ENCODE data around the gene BTF3. TPM values are rescaled to one million over a fixed set of nuclear protein-coding genes. Genes with fewer than 3 reads are reported as not detected.

Gene BTF3
- total RNA-seq, 3 donors from 2014 or later (not counting 1 experiment from before 2014, with no cell fraction given), result 364 to 423 (median 391) TPM

DNA sequence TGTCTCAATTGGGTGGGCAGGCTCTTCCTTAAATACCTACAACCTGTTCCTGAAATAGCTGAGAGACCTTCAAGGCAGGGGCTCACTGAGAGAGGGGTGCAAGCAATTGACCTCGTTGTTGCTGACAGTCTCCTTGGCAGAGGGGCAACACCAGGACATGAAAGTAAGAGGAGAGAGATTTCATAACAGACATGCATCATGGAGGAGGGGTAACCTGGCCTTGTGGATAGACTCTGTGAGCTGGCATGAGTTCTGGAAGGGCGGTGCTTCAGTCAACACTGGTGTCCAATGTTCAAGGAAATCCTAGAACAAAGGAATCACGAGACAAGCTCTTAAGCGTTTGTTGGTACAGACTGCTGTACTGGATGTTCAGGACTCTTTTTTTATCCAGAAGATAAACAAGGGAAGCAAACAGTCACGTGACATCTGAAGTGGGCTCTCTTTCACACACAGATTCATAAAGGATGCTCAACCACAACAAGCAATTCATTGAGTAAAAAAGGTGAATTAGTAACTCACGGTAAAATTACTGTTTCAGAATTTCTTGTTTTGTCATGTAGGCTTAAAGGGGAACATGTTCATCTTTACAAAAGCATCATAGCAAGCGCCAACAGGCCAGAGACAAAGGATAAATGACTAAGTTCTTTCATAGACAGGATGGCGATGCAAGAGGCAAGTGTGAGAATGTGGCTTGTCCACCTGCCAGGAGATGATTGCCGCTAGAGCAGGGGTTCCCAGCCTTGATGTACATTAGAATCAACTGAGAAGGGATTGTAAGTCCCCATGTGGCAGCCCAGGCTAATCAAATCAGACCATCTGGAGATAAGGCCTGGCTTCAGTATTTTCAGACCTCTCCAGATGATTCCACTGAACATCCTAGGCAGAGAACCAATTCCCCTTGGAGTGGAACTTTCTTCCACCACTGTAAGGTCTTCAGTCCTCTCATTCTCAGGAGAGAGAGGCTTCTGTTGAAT is 46.5 kb downstream of the BTF3 start:
- Mint-ChIP-seq H3K27me3 (ENCODE audit: low read depth in 2 of 2) (peaks cover 27 to 35% of the 10 kb centered on the region in 2 donors), H3K36me3 (no peaks in the 10 kb centered on the region), H3K27ac (no peak overlapping the region), H3K9me3 (no peaks in the 10 kb centered on the region), H3K4me1 (no peaks in the 10 kb centered on the region), H3K4me3 (no peak overlapping the region)
- no peak overlapping the region for H3K4me3 ChIP-seq (ENCODE audit: low read length)
- no peak overlapping the region for H3K27ac ChIP-seq (ENCODE audit: low read length)
- no peaks in the 10 kb centered on the region for H3K4me1 ChIP-seq (ENCODE audit: control insufficient read depth, insufficient read depth, low read length)
- WGBS (ENCODE audit: insufficient coverage), result 83% methylated on average over 9 of the region's 9 CpGs
- no peaks in the 10 kb centered on the region for H3K9me3 ChIP-seq (ENCODE audit: control insufficient read depth, insufficient read depth, low read length)
- ATAC-seq, result no peak
- H3K36me3 ChIP-seq (ENCODE audit: control insufficient read depth, insufficient read depth, low read length), result no peaks in the 10 kb centered on the region
- no peaks in the 10 kb centered on the region for H3K27me3 ChIP-seq (ENCODE audit: control insufficient read depth, insufficient read depth, low read length)
- intact Hi-C loops (cut with micrococcal nuclease), result no loop called here
- no peak for DNase-seq
- TF ChIP-seq, protein P1, sequence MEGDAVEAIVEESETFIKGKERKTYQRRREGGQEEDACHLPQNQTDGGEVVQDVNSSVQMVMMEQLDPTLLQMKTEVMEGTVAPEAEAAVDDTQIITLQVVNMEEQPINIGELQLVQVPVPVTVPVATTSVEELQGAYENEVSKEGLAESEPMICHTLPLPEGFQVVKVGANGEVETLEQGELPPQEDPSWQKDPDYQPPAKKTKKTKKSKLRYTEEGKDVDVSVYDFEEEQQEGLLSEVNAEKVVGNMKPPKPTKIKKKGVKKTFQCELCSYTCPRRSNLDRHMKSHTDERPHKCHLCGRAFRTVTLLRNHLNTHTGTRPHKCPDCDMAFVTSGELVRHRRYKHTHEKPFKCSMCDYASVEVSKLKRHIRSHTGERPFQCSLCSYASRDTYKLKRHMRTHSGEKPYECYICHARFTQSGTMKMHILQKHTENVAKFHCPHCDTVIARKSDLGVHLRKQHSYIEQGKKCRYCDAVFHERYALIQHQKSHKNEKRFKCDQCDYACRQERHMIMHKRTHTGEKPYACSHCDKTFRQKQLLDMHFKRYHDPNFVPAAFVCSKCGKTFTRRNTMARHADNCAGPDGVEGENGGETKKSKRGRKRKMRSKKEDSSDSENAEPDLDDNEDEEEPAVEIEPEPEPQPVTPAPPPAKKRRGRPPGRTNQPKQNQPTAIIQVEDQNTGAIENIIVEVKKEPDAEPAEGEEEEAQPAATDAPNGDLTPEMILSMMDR (IDR thresholded peaks at IDR 0.05), result no peak

DNA sequence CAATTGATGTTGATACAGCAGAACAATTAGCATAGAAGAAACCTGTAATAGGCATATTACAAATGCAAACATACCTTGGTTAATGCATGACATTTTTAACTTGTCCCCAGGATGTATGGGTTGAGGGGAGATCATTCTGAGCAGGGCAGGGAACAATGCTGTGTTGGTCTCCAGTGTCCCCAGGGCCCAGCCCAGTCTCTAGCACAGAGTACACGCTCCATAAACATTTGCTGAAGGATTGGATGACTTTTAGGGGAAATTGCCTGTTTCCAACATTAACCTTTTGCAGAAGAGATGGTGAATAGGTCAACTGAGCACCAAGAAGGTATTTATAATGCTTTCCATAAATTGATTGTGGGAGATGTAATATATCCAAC is 47.1 kb downstream of the BTF3 start:
- H3K27me3 Mint-ChIP-seq (ENCODE audit: low read depth in 2 of 2), result peaks cover 21 to 28% of the 10 kb centered on the region in 2 donors
- H3K4me3 ChIP-seq (ENCODE audit: low read length), result no peak overlapping the region
- no peak overlapping the region for H3K27ac ChIP-seq (ENCODE audit: low read length)
- H3K27ac Mint-ChIP-seq, result no peak overlapping the region
- no peaks in the 10 kb centered on the region for H3K36me3 ChIP-seq (ENCODE audit: control insufficient read depth, insufficient read depth, low read length)
- H3K4me3 Mint-ChIP-seq, result no peak overlapping the region
- intact Hi-C loops (cut with micrococcal nuclease), result no loop called here
- no peaks in the 10 kb centered on the region for H3K27me3 ChIP-seq (ENCODE audit: control insufficient read depth, insufficient read depth, low read length)
- no peaks in the 10 kb centered on the region for H3K36me3 Mint-ChIP-seq
- 83% methylated on average over 1 of the region's 1 CpG for WGBS (ENCODE audit: insufficient coverage)
- TF ChIP-seq, protein P1 (IDR thresholded peaks at IDR 0.05), result no peak
- H3K4me1 ChIP-seq (ENCODE audit: control insufficient read depth, insufficient read depth, low read length), result no peaks in the 10 kb centered on the region
- no peaks in the 10 kb centered on the region for H3K4me1 Mint-ChIP-seq
- DNase-seq, result no peak
- no peaks in the 10 kb centered on the region for H3K9me3 Mint-ChIP-seq
- ATAC-seq, result no peak
- no peaks in the 10 kb centered on the region for H3K9me3 ChIP-seq (ENCODE audit: control insufficient read depth, insufficient read depth, low read length)

DNA sequence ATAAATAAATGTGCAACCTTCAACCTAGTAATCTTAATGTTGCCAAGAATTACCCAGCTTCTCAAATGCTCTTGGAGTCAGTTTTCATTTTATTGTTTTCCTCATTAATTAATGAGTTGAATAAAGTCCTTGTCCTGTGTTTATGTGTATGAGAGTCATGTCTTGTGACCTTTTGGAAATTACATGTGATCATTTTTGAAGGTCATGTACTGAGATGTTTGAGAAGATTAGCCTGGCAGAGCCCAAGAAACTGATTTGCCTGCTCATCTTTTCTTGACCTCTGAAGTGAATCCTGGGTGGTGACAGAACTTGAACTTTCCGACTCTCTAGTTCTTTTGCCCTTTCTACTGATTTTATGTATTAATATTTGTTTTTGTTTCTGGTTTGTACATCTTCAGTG is 51.8 kb downstream of the BTF3 start:
- Histone ChIP-seq H3K4me3 (ENCODE audit: low read length) (no peak overlapping the region), H3K36me3 (ENCODE audit: control insufficient read depth, insufficient read depth, low read length) (peaks cover 25% of the 10 kb centered on the region), H3K27ac (ENCODE audit: low read length) (no peak overlapping the region), H3K4me1 (ENCODE audit: control insufficient read depth, insufficient read depth, low read length) (no peaks in the 10 kb centered on the region), H3K27me3 (ENCODE audit: control insufficient read depth, insufficient read depth, low read length) (no peaks in the 10 kb centered on the region), H3K9me3 (ENCODE audit: control insufficient read depth, insufficient read depth, low read length) (no peaks in the 10 kb centered on the region)
- Mint-ChIP-seq H3K27me3 (ENCODE audit: low read depth in 2 of 2) (peaks cover 3 to 7% of the 10 kb centered on the region in 2 donors), H3K4me3 (no peak overlapping the region), H3K9me3 (no peaks in the 10 kb centered on the region), H3K36me3 (peaks cover 5% of the 10 kb centered on the region), H3K4me1 (no peaks in the 10 kb centered on the region), H3K27ac (no peak overlapping the region)
- TF ChIP-seq, protein P1 (IDR thresholded peaks at IDR 0.05), result no peak
- ATAC-seq (no peak), DNase-seq (no peak)
- intact Hi-C loops (cut with micrococcal nuclease), result no loop called here
- 100% methylated on average over 1 of the region's 1 CpG for WGBS (ENCODE audit: insufficient coverage)

Data from natural killer cell (primary cell).